ENCODE measurements around the gene HSPBAP1. TPM values are rescaled to one million over a fixed set of nuclear protein-coding genes. Genes with fewer than 3 reads are reported as not detected.
A peak's percentile ranks its signal among the peaks of the same experiment; 100 is the strongest.

The HSPBAP1 gene
- total and polyA plus RNA-seq, 9 of the 15 experiments (the other 6 are each of a cell fraction or from before 2014, with no cell fraction given): 2.1 to 4.5 (median 3.4) TPM

- TF ChIP-seq NONO (IDR thresholded peaks at IDR 0.05; ENCODE audit: low read depth in 2 of 2, low read length in 1 of 2) (no peak), REST (IDR thresholded peaks at IDR 0.05; ENCODE audit: borderline replicate concordance) (peak; percentile 43; the same call in 1 of the 2 replicates), REST (CRISPR knock-in tag; IDR thresholded peaks at IDR 0.05; ENCODE audit: low read depth) (no peak), RAD21 (CRISPR knock-in tag; conservative IDR thresholded peaks at IDR 0.05 in 1 of 2, IDR thresholded peaks at IDR 0.05 in 1 of 2) (peak; percentile 43 to 73), MCM7 (IDR thresholded peaks at IDR 0.05) (no peak)
Observed at GRCh38 chr3:122754929-122755328, 38.7 kb downstream of the HSPBAP1 start (continued).
